Measurements from ENCODE around the gene HDAC9.

HDAC9 gene

GRCh38 chr7:18597754-18598153 is 102.2 kb downstream of the HDAC9 start:
- no peak for DNase-seq

GRCh38 chr7:18607025-18607424 is 111.5 kb downstream of the HDAC9 start:
- no peak for DNase-seq

- no peak for DNase-seq
These were observed 114.9 kb downstream of the HDAC9 start for GRCh38 chr7:18610331-18610948.

- DNase-seq, result no peak
These were observed 119.3 kb downstream of the HDAC9 start for GRCh38 chr7:18614841-18615240.

GRCh38 chr7:18619311-18619710 is 123.8 kb downstream of the HDAC9 start:
- no peak for DNase-seq

GRCh38 chr7:18623389-18623788 is 127.8 kb downstream of the HDAC9 start:
- DNase-seq, result no peak

GRCh38 chr7:18624459-18624858 is 128.9 kb downstream of the HDAC9 start:
- DNase-seq, result no peak

- DNase-seq, result no peak
These were observed 130.5 kb downstream of the HDAC9 start for GRCh38 chr7:18626086-18626485.

GRCh38 chr7:18626717-18627116 is 131.2 kb downstream of the HDAC9 start:
- no peak for DNase-seq

- DNase-seq, result no peak
These were observed 142.0 kb downstream of the HDAC9 start for GRCh38 chr7:18637516-18637915.

- DNase-seq, result no peak
These were observed 143.3 kb downstream of the HDAC9 start for GRCh38 chr7:18638594-18639452.

- no peak for DNase-seq
These were observed 144.2 kb downstream of the HDAC9 start for GRCh38 chr7:18639711-18640110.

GRCh38 chr7:18644981-18645380 is 149.4 kb downstream of the HDAC9 start:
- no peak for DNase-seq

GRCh38 chr7:18647582-18647981 is 152.0 kb downstream of the HDAC9 start:
- no peak for DNase-seq

- DNase-seq, result no peak
These were observed 153.6 kb downstream of the HDAC9 start for GRCh38 chr7:18648849-18649758.

- no peak for DNase-seq
These were observed 158.0 kb downstream of the HDAC9 start for GRCh38 chr7:18653381-18654155.

- no peak for DNase-seq
These were observed 159.2 kb downstream of the HDAC9 start for GRCh38 chr7:18654709-18655108.

- DNase-seq, result no peak
These were observed 160.0 kb downstream of the HDAC9 start for GRCh38 chr7:18655506-18655905.

GRCh38 chr7:18655912-18656311 is 160.4 kb downstream of the HDAC9 start:
- DNase-seq, result no peak

- no peak for DNase-seq
These were observed 160.8 kb downstream of the HDAC9 start for GRCh38 chr7:18656362-18656761.

- DNase-seq, result no peak
These were observed 164.2 kb downstream of the HDAC9 start for GRCh38 chr7:18659746-18660145.

GRCh38 chr7:18663321-18663720 is 167.8 kb downstream of the HDAC9 start:
- DNase-seq, result no peak
